Raji (cell line): ENCODE results near the gene GHR.

Source experiments
- POLR2A ChIP-seq: IDR thresholded peaks from 2 replicates; pipeline ENCODE4 v1.6.1; 2011; ENCODE audit warnings: low read depth, low read length, control low read depth; ENCODE audit not compliant: insufficient read depth

The GHR gene

GRCh38 chr5:42520203-42520602, 97.0 kb downstream of the GHR start:
- TF ChIP-seq POLR2A: no peak

GRCh38 chr5:42520957-42521356, 97.7 kb downstream of the GHR start:
- no peak for TF ChIP-seq POLR2A

GRCh38 chr5:42521406-42521805, 98.2 kb downstream of the GHR start:
- no peak for TF ChIP-seq POLR2A

GRCh38 chr5:42522783-42523182, 99.5 kb downstream of the GHR start:
- no peak for TF ChIP-seq POLR2A

GRCh38 chr5:42526179-42526578, 102.9 kb downstream of the GHR start:
- TF ChIP-seq POLR2A: no peak

- TF ChIP-seq POLR2A: no peak
Measured at GRCh38 chr5:42531611-42532010, 108.4 kb downstream of the GHR start.

GRCh38 chr5:42542106-42542505, 118.9 kb downstream of the GHR start:
- TF ChIP-seq POLR2A: no peak

- TF ChIP-seq POLR2A: no peak
Measured at GRCh38 chr5:42543774-42544173, 120.5 kb downstream of the GHR start.

- no peak for TF ChIP-seq POLR2A
Measured at GRCh38 chr5:42545038-42545437, 121.8 kb downstream of the GHR start.

- no peak for TF ChIP-seq POLR2A
Measured at GRCh38 chr5:42547141-42547540, 123.9 kb downstream of the GHR start.

GRCh38 chr5:42547894-42548293, 124.7 kb downstream of the GHR start:
- TF ChIP-seq POLR2A: no peak

- no peak for TF ChIP-seq POLR2A
Measured at GRCh38 chr5:42552597-42552996, 129.4 kb downstream of the GHR start.

GRCh38 chr5:42553461-42553860, 130.2 kb downstream of the GHR start:
- TF ChIP-seq POLR2A: no peak

GRCh38 chr5:42555010-42555409, 131.8 kb downstream of the GHR start:
- TF ChIP-seq POLR2A: no peak

- no peak for TF ChIP-seq POLR2A
Measured at GRCh38 chr5:42555797-42556196, 132.6 kb downstream of the GHR start.

- no peak for TF ChIP-seq POLR2A
Measured at GRCh38 chr5:42557689-42558088, 134.4 kb downstream of the GHR start.

GRCh38 chr5:42561656-42562055, 138.4 kb downstream of the GHR start:
- no peak for TF ChIP-seq POLR2A
